ENCODE results near the gene SMG9. TPM values are rescaled to one million over a fixed set of nuclear protein-coding genes. Genes with fewer than 3 reads are reported as not detected.

SMG9 gene
- total RNA-seq, 3 donors from 2014 or later: 32.2 to 41.4 (median 34.7) TPM

DNA sequence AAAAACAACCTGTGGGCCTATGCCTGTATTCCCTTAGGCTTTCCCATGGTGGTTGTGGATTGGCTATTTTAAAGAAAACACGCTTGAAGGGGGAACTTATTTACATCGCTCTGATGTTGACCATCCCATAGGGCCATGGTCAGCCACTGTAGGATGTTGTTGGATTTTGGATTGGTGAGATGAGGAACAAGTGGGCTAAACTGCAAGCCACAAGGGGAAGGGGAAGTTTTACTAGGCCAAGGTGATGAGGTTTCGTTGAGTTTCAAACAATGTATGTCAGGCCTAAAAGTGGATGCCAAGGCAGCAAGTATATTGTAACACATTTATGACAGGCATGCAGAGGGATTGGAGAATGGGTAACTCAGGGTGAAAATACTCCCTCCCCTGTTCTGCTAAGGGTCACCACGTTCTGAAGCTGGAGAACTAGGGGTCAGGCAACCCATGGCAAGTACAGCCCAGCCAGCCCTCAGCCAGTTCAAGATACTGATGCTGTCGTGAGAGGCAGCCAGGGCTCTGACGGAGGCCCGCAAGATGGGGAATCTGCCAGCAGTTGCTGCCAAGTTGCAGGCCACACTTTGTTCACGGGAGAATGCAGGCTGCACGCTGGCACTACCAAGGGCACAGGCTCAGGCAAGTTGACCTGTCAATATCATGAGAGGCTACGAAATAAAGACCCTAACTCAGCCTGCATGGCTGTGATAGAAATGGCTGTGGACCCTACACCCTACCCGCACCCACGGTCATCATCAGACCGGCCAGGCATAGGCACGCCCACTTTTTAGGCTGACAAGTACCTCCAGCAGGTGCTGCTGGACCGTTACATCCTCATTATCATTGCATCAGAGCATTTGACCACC, 27.8 kb downstream of the SMG9 start:
- TF ChIP-seq, protein P1, sequence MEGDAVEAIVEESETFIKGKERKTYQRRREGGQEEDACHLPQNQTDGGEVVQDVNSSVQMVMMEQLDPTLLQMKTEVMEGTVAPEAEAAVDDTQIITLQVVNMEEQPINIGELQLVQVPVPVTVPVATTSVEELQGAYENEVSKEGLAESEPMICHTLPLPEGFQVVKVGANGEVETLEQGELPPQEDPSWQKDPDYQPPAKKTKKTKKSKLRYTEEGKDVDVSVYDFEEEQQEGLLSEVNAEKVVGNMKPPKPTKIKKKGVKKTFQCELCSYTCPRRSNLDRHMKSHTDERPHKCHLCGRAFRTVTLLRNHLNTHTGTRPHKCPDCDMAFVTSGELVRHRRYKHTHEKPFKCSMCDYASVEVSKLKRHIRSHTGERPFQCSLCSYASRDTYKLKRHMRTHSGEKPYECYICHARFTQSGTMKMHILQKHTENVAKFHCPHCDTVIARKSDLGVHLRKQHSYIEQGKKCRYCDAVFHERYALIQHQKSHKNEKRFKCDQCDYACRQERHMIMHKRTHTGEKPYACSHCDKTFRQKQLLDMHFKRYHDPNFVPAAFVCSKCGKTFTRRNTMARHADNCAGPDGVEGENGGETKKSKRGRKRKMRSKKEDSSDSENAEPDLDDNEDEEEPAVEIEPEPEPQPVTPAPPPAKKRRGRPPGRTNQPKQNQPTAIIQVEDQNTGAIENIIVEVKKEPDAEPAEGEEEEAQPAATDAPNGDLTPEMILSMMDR (IDR thresholded peaks at IDR 0.05): no peak
- H3K4me1 ChIP-seq (ENCODE audit: low read depth): no peaks in the 10 kb centered on the region
- no peaks in the 10 kb centered on the region for H3K36me3 ChIP-seq (ENCODE audit: low read depth)
- intact Hi-C loops (cut with DNase I, micrococcal nuclease): no loop called here
- no peak overlapping the region for H3K4me3 ChIP-seq
- DNase-seq (no peak), ATAC-seq (no peak)
- no peaks in the 10 kb centered on the region for H3K9me3 ChIP-seq

- DNase-seq (no peak), ATAC-seq (no peak)
- no peaks in the 10 kb centered on the region for H3K9me3 ChIP-seq
- no peaks in the 10 kb centered on the region for H3K36me3 ChIP-seq (ENCODE audit: low read depth)
- intact Hi-C loops (cut with DNase I, micrococcal nuclease): no loop called here
- TF ChIP-seq, protein P1 (IDR thresholded peaks at IDR 0.05): no peak
- no peak overlapping the region for H3K4me3 ChIP-seq
- no peaks in the 10 kb centered on the region for H3K4me1 ChIP-seq (ENCODE audit: low read depth)
Observed at GRCh38 chr19:43725468-43725867, 29.3 kb downstream of the SMG9 start.

DNA sequence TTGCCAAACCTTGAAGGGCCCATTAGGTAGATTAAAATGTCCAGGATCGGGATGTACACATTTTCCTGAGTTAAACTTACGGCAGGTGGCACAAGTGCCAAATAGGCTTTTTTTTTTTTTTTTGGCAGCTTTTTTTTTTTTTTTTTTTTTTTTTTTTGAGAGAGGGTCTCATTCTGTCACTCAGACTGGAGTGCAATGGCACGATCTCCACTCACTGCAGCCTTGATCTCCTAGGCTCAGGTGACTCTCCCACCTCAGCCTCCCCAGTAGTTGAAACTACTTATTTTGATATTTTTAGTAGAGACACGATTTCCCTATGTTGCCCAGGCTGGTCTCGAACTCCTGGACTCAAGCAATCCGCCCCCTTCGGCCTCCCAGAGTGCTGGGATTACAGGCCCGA, 29.9 kb downstream of the SMG9 start:
- H3K4me3 ChIP-seq: no peak overlapping the region
- no peaks in the 10 kb centered on the region for H3K4me1 ChIP-seq (ENCODE audit: low read depth)
- H3K9me3 ChIP-seq: no peaks in the 10 kb centered on the region
- no peak for DNase-seq
- H3K36me3 ChIP-seq (ENCODE audit: low read depth): no peaks in the 10 kb centered on the region
- intact Hi-C loops (cut with DNase I, micrococcal nuclease): no loop called here
- no peak for ATAC-seq
- TF ChIP-seq, protein P1 (IDR thresholded peaks at IDR 0.05): no peak

DNA sequence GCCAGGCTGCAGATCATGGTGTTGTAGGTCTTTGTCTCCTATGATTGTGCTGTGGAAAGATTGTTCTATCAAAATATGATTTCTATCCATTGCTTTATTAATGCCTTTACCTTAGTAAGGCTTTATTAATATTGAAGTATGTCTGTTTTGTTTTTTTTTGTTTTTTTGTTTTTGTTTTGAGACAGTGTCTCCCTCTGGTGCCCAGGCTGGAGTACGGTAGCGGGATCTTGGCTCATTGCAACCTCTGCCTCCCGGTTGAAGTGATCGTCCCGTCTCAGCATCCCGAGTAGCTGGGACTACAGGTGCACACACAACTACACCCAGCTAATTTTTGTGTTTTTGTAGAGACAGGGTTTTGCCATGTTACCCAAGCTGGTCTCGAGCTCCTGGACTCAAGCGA, 31.2 kb downstream of the SMG9 start:
- peak in 1 of 3 donors; percentile 25 for DNase-seq
- Histone ChIP-seq H3K9me3 (no peaks in the 10 kb centered on the region), H3K4me1 (ENCODE audit: low read depth) (no peaks in the 10 kb centered on the region), H3K36me3 (ENCODE audit: low read depth) (no peaks in the 10 kb centered on the region), H3K4me3 (no peak overlapping the region)
- intact Hi-C loops (cut with DNase I, micrococcal nuclease): no loop called here
- TF ChIP-seq, protein P1 (IDR thresholded peaks at IDR 0.05): peak; percentile 7
- ATAC-seq: peak; percentile 58

DNA sequence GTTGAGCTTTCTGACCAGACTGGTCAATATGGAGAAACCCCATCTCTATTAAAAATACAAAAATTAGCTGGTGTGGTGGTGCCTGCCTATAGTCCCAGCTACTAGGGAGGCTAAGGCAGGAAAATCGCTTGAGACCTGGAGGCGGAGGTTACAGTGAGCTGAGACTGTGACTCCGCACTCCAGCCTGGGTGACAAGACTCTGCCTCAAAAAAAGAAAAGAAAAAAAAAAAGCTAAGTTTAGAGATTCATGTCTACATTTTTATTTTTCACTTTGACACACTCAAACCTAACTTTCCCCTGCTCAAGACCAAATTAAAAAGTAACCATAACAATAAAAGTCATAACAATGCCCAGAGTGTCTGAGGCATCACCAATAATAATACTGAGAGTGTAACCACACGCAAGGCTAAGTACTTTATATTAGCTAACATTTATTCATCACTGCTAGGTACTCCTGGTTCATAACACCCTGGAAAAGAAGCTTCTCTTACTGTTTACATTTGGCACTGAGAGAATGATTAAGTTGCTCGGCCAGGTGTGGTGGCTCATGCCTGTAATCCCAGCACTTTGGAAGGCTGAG, 33.2 kb downstream of the SMG9 start:
- Histone ChIP-seq H3K36me3 (ENCODE audit: low read depth) (no peaks in the 10 kb centered on the region), H3K4me1 (ENCODE audit: low read depth) (no peaks in the 10 kb centered on the region), H3K4me3 (no peak overlapping the region), H3K9me3 (no peaks in the 10 kb centered on the region)
- DNase-seq: no peak
- TF ChIP-seq, protein P1 (IDR thresholded peaks at IDR 0.05): no peak
- ATAC-seq: no peak
- intact Hi-C loops (cut with DNase I, micrococcal nuclease): no loop called here
